NT2/D1 (cell line): Measurements from ENCODE around the gene ZDHHC18.
"Not testable (repeated sequence)": the region's sequence is repeated elsewhere in the genome, so short reads cannot be mapped to it uniquely, and the experiment has no call there.

Source experiments
- DNase-seq: peaks from one replicate; pipeline ENCODE4 v3.0.0-alpha.2; 2011; ENCODE audit warnings: low read depth, low spot score
- H3K27me3 ChIP-seq: 2 replicates; pipeline ENCODE4 v1.6.0; 2011; ENCODE audit warnings: mild to moderate bottlenecking; ENCODE audit not compliant: insufficient read length, insufficient read depth
- H3K36me3 ChIP-seq: 2 replicates; pipeline ENCODE4 v1.6.1; 2011; ENCODE audit warnings: mild to moderate bottlenecking, low read length, mixed read lengths; ENCODE audit not compliant: insufficient read depth, insufficient read length
- H3K4me1 ChIP-seq: 2 replicates; pipeline ENCODE4 v1.5.1; 2011; ENCODE audit not compliant: insufficient read depth, insufficient read length
- H3K4me3 ChIP-seq: 2 replicates; pipeline ENCODE4 v1.5.1; 2011; ENCODE audit warnings: low read depth; ENCODE audit not compliant: insufficient read length
- H3K9ac ChIP-seq: 2 replicates; pipeline ENCODE4 v1.6.0; 2011; ENCODE audit warnings: low read depth; ENCODE audit not compliant: insufficient read length
- H3K9me3 ChIP-seq: 2 replicates; pipeline ENCODE4 v1.5.1; 2011; ENCODE audit warnings: mild to moderate bottlenecking, low read length; ENCODE audit not compliant: insufficient read depth
- SUZ12 ChIP-seq: IDR thresholded peaks from 2 replicates; pipeline ENCODE4 v1.6.1; 2011; ENCODE audit not compliant: insufficient read length, insufficient read depth; ENCODE audit errors: extremely low read depth
- YY1 ChIP-seq: IDR thresholded peaks from 2 replicates; pipeline ENCODE4 v1.6.1; 2011; ENCODE audit not compliant: insufficient read length, insufficient read depth
- ZNF274 ChIP-seq: IDR thresholded peaks from 2 replicates; pipeline ENCODE4 v1.6.1; 2011; ENCODE audit warnings: mild to moderate bottlenecking, low read depth, low read length

The ZDHHC18 gene

DNA sequence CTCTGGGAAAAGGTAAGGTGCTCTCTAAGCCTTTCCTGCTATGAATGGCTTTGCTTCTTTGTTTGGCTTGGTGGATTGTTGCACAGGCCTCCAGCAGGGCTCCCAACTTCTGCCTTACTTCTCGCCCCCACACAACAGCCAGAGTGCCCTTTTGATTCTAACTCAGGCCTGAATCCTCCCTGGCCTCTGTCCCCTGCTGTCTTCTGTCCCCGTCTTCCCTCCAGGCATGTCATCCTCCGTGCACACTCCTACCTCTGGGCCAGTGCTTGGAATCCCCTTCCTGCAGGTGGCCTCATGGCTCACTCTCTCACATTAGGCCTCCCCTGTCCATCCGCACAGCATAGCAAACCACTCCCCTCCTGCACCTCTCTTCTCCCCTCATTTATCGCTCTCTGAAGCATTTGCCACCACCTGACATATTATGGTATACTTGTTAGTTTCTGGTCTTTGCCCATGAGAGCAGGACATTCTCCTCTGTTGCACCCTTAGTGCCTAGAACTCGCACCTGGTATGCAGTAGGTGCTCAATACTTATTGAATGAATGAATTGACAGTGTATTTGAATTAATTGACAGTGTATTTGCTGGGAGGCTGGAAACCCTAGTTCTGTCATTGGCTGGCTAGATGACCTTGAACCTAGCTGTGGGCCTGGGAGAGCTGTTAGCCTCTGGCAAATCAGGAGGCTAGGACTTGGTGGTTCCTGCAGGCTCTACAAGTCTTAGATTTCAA is 2.9 kb downstream of the ZDHHC18 start:
- H3K36me3 ChIP-seq, result peaks cover 52% of the 10 kb centered on the region
- DNase-seq, result no peak
- TF ChIP-seq SUZ12 (no peak), YY1 (no peak), ZNF274 (no peak)
- H3K9ac ChIP-seq, result peak overlapping the region; percentile 27
- no peaks in the 10 kb centered on the region for H3K9me3 ChIP-seq
- H3K27me3 ChIP-seq, result no peaks in the 10 kb centered on the region
- H3K4me1 ChIP-seq, result peaks cover 23% of the 10 kb centered on the region
- H3K4me3 ChIP-seq, result no peak overlapping the region

DNA sequence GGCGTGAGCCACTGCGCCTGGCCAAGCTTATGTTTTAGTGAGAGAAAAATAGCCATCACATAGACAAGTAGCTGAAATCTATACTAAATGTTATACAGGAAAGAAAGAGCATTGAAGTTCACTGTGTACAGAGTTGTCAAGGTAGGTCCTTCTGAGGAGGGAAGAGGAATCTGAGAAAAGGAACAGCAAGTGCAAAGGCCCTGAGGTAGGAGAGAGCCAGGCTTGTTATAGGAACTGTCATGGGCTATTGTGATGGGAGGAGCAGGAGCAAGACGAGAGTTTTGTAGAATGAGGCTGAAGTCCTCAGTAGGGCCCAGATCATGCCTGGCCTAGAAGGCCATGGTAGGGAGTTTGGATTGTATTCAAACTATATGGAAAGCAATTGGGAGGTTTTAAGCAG is 4.6 kb downstream of the ZDHHC18 start:
- no peak overlapping the region for H3K4me3 ChIP-seq
- H3K9me3 ChIP-seq, result no peaks in the 10 kb centered on the region
- H3K9ac ChIP-seq, result no peak overlapping the region
- H3K4me1 ChIP-seq, result peaks cover 23% of the 10 kb centered on the region
- peaks cover 66% of the 10 kb centered on the region for H3K36me3 ChIP-seq
- DNase-seq, result no peak
- no peak for TF ChIP-seq YY1
- no peak for TF ChIP-seq SUZ12
- TF ChIP-seq ZNF274, result no peak
- no peaks in the 10 kb centered on the region for H3K27me3 ChIP-seq

DNA sequence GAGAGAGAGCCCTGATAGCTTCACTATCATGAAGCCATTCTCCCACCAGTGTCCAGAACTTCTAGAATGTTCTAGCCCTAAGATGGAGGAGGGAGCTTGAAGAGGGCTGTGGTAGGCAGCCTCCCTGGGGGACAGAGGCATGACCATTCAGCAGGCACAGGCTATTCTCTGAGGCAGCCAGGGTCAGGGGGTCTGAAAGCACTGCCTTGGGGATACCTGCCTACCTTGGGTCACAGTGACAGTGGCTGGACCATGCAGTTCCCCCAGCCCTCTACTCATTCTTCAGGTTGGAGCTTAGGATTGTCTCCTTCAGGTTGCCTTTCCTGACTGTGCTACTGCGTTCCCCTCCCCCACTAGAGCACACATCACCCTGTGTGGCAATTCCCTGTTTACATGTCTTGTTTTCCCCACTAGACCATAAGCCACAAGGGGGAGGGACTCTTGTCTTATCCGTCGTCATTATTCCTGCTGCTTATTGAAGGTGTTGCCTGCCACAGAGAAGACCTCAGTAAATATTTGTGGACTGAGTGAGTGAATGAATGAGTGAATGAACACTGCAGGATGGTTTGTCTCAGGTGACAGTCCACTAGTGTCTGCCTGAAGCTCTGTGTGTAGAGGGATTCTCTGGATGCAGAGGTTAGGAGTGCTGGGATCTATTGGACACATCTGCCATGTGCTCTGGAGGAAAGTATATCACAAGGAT is 5.2 kb downstream of the ZDHHC18 start:
- no peak for TF ChIP-seq SUZ12
- DNase-seq, result no peak
- Histone ChIP-seq H3K4me3 (no peak overlapping the region), H3K36me3 (peaks cover 69% of the 10 kb centered on the region), H3K9ac (no peak overlapping the region), H3K4me1 (peaks cover 23% of the 10 kb centered on the region), H3K27me3 (no peaks in the 10 kb centered on the region), H3K9me3 (no peaks in the 10 kb centered on the region)

GRCh38 chr1:26832249-26832960 is 5.9 kb downstream of the ZDHHC18 start:
- DNase-seq, result no peak
- Histone ChIP-seq H3K9ac (no peak overlapping the region), H3K4me1 (peaks cover 22% of the 10 kb centered on the region)

DNA sequence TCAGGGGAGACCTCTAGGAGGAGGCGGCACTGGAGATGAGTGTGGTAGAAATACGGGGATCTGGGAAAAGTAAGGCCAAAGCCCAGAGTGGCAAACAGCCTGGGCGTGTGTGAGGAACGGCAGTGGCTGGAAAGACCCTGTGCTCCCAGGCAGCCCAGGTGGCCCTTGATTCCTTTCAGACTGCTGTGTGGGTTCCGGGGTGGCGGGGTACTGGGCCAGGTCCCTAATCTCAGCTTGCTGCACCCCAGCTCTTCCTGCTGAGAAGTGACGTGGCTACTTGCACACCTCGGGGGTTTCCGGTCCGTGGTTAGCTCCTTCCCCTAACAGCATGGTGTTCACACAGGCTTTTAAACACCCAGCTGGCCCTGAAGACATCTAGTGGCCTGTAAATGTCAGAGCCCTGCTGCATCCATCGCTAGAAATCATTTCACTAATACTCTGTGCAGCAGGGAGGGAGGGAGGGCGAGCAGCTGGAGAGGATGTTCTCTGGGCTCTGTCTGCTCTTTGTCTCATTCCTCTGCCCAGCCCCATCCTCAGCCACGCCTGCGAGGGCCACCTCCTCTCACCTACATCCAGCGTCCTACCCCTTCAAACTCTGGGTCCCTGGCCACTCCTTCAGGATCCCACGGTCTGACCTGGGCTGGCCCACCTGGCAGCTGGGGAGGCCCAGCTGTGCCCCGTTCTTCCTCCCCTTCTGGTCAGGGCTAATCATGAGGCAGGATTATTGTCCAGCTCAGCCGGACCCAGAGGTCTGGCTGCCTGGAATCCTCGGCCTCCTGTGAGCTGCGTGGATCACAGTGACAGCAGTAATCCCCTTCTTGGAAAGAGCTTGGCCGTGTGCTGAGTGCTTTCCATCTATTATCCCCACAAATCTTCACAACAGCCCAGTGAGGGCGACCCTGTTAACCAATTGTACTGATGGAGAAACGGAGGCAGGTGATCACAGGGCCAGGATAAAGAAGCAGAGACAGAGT is 7.2 kb downstream of the ZDHHC18 start:
- H3K4me1 ChIP-seq, result peaks cover 18% of the 10 kb centered on the region
- peaks cover 71% of the 10 kb centered on the region for H3K36me3 ChIP-seq
- no peak for DNase-seq

More at GRCh38 chr1:26832249-26832960, 5.9 kb downstream of the ZDHHC18 start:
- no peak for TF ChIP-seq SUZ12
- no peak for TF ChIP-seq YY1
- no peak for TF ChIP-seq ZNF274
- Histone ChIP-seq H3K9me3 (no peaks in the 10 kb centered on the region), H3K4me3 (no peak overlapping the region), H3K27me3 (no peaks in the 10 kb centered on the region), H3K36me3 (peaks cover 69% of the 10 kb centered on the region)

DNA sequence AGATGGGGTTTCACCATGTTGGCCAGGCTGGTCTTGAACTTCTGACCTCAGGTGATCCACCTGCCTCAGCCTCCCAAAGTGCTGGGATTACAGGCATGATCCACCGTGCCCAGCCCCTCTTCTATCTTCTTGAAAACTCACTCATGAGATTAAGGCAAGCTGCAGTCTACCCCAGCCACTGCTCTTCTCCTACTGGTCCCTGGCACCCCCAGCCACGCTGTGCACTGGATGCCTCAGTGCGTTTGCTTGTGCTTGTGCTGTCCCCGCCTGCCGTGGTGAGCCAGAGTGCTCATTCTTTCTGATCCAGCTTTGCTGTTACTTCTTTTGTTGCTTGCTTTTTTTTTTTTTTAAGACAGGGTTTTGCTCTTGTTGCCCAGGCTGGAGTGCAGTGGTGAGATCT is 11.2 kb downstream of the ZDHHC18 start:
- not testable (repeated sequence) for DNase-seq, H3K9ac ChIP-seq
- peaks cover 72% of the 10 kb centered on the region for H3K36me3 ChIP-seq

More for the DNA sequence above, 7.2 kb downstream of the ZDHHC18 start:
- TF ChIP-seq ZNF274 (no peak), YY1 (no peak), SUZ12 (no peak)
- H3K9ac ChIP-seq, result no peak overlapping the region
- H3K4me3 ChIP-seq, result no peak overlapping the region
- no peaks in the 10 kb centered on the region for H3K9me3 ChIP-seq
- H3K27me3 ChIP-seq, result no peaks in the 10 kb centered on the region

More for the DNA sequence above, 11.2 kb downstream of the ZDHHC18 start:
- H3K9me3 ChIP-seq, H3K4me3 ChIP-seq, H3K27me3 ChIP-seq, H3K4me1 ChIP-seq: not testable (repeated sequence)
